ENCODE results near the gene FFAR3.
"Not testable (repeated sequence)": the region's sequence is repeated elsewhere in the genome, so short reads cannot be mapped to it uniquely, and the experiment has no call there.

The FFAR3 gene

GRCh38 chr19:35378356-35378755 lies 20.1 kb downstream of the FFAR3 start:
- no peak for DNase-seq

- not testable (repeated sequence) for DNase-seq
These were observed 21.3 kb downstream of the FFAR3 start for GRCh38 chr19:35379545-35379944.

- no peak for DNase-seq
These were observed 21.7 kb downstream of the FFAR3 start for GRCh38 chr19:35379992-35380391.

- DNase-seq: no peak
These were observed 22.3 kb downstream of the FFAR3 start for GRCh38 chr19:35380450-35381124.

GRCh38 chr19:35381318-35381717 lies 23.1 kb downstream of the FFAR3 start:
- no peak for DNase-seq

- no peak for DNase-seq
These were observed 23.7 kb downstream of the FFAR3 start for GRCh38 chr19:35381926-35382325.

GRCh38 chr19:35383536-35383935 lies 25.3 kb downstream of the FFAR3 start:
- no peak for DNase-seq

- DNase-seq: no peak
These were observed 30.2 kb downstream of the FFAR3 start for GRCh38 chr19:35388277-35389054.

GRCh38 chr19:35389192-35389861 lies 31.1 kb downstream of the FFAR3 start:
- no peak for DNase-seq

- no peak for DNase-seq
These were observed 34.8 kb downstream of the FFAR3 start for GRCh38 chr19:35392742-35393715.

- no peak for DNase-seq
These were observed 37.3 kb downstream of the FFAR3 start for GRCh38 chr19:35395382-35396199.

- no peak for DNase-seq
These were observed 38.1 kb downstream of the FFAR3 start for GRCh38 chr19:35396240-35396885.

GRCh38 chr19:35397064-35397463 lies 38.8 kb downstream of the FFAR3 start:
- DNase-seq: no peak

- DNase-seq: no peak
These were observed 40.3 kb downstream of the FFAR3 start for GRCh38 chr19:35398570-35398969.

- no peak for DNase-seq
These were observed 41.0 kb downstream of the FFAR3 start for GRCh38 chr19:35399231-35399630.

- DNase-seq: no peak
These were observed 41.9 kb downstream of the FFAR3 start for GRCh38 chr19:35399948-35400772.

GRCh38 chr19:35400773-35401100 lies 42.5 kb downstream of the FFAR3 start:
- no peak for DNase-seq

GRCh38 chr19:35401416-35401815 lies 43.2 kb downstream of the FFAR3 start:
- DNase-seq: not testable (repeated sequence)

GRCh38 chr19:35403116-35403760 lies 45.0 kb downstream of the FFAR3 start:
- DNase-seq: no peak
